Astrocyte of the spinal cord (primary cell): Measurements from ENCODE around the gene SCARF2.

Experiments
- DNase-seq: peaks from one replicate; pipeline ENCODE4 v3.0.0; 2011; ENCODE audit warnings: low read depth, low spot score
- H3K4me3 ChIP-seq: 2 replicates; pipeline ENCODE4 v1.5.1; 2011; ENCODE audit warnings: low read depth, mild to moderate bottlenecking, low read length, moderate library complexity
- in situ Hi-C: cut with HindIII; loops from 2 replicates; pipeline ENCODE4 v1.10.0; 2017; ENCODE audit warnings: low sequenced_read_pairs
- TF ChIP-seq, protein P1 (sequence below): IDR thresholded peaks from 2 replicates; pipeline ENCODE4 v1.5.1; 2012; ENCODE audit warnings: low read depth, mild to moderate bottlenecking, low read length, inconsistent platforms

The SCARF2 gene

GRCh38 chr22:20441631-20442484 is 4.2 kb upstream of the SCARF2 start:
- in situ Hi-C loops = no loop called here
- TF ChIP-seq, protein P1, sequence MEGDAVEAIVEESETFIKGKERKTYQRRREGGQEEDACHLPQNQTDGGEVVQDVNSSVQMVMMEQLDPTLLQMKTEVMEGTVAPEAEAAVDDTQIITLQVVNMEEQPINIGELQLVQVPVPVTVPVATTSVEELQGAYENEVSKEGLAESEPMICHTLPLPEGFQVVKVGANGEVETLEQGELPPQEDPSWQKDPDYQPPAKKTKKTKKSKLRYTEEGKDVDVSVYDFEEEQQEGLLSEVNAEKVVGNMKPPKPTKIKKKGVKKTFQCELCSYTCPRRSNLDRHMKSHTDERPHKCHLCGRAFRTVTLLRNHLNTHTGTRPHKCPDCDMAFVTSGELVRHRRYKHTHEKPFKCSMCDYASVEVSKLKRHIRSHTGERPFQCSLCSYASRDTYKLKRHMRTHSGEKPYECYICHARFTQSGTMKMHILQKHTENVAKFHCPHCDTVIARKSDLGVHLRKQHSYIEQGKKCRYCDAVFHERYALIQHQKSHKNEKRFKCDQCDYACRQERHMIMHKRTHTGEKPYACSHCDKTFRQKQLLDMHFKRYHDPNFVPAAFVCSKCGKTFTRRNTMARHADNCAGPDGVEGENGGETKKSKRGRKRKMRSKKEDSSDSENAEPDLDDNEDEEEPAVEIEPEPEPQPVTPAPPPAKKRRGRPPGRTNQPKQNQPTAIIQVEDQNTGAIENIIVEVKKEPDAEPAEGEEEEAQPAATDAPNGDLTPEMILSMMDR = no peak
- no peak overlapping the region for H3K4me3 ChIP-seq
- no peak for DNase-seq

GRCh38 chr22:20440637-20441591 is 3.3 kb upstream of the SCARF2 start:
- in situ Hi-C loops = no loop called here
- no peak for DNase-seq
- H3K4me3 ChIP-seq = no peak overlapping the region
- TF ChIP-seq, protein P1 = no peak

DNA sequence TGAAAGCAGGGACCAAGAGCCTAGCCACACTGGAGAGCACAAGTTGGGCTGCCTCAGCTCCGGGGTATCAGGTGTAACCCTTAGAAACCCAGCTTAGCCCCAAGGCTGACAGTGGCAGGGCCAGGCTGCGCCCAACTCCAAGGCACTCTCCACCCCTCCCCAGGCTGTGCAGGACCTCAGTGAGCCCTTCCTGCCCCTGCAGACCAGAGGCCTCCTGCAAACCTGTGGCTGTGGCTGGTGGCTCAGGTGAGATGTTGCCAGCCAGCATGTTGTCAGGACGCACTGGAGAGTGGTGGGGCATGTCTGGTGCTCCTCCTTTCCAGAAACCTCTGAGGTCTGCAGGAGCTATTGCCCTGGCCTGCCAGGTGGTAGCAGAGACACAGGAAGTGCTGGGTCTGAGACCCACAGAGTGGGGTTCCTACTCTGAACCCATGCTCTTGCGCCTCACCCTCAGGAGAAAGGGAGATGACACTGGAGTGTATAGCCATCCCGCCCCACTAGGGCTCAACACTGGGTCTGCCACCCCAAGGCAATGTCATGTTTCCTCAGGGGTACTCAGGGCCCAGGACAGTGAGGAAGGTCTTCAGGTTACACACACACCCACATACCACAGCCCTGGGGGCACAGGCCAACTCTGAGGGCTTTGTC is 2.4 kb upstream of the SCARF2 start:
- DNase-seq = no peak
- in situ Hi-C loops = no loop called here
- TF ChIP-seq, protein P1 = no peak
- H3K4me3 ChIP-seq = no peak overlapping the region

GRCh38 chr22:20439556-20439927 is 1.9 kb upstream of the SCARF2 start:
- TF ChIP-seq, protein P1 = no peak

DNA sequence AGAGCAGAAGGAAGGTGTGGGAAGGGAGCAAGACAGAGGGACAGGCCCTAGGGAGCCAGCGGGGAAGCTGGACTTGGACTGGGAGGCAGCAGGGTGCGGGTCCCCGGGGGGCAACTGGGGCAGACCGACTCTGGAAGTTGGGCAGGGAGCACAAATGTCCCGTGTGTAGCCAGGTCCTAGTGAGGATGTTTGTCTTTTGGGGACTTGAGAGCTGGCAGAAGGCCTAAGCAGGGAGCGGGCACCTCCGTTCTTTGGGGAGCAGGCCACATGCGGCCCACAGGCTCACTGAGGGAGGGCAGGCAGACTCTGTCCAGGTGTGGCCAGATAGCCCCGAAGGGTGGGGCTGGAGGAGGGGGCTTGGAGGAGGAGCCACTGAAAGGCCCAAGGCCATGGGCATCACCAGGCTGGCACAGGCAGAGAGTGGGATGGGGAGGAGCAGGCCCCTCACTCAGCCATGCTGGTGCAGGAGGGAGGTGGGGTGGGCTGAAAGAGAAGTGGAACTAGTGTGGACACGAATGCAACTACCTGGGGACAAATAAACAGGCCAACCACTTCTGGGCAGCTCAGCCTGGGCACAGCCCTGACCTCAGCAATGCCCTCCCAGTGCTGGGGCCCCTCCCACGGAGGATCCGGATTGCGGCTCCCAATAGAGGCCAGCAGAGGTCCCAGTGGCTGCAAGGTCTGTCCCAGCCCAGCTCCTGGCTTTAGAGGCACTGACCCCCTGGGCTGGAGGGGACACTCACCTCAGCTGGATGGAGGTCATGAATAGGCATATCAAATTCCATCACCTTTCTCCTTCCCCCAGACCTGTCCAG is 1.3 kb upstream of the SCARF2 start:
- peak overlapping the region; percentile 53 for H3K4me3 ChIP-seq

More at GRCh38 chr22:20439556-20439927, 1.9 kb upstream of the SCARF2 start:
- DNase-seq = no peak
- in situ Hi-C loops = no loop called here
- no peak overlapping the region for H3K4me3 ChIP-seq

More for the DNA sequence above, 1.3 kb upstream of the SCARF2 start:
- no peak for DNase-seq
- TF ChIP-seq, protein P1 = peak; percentile 28
- in situ Hi-C loops = no loop called here
